ENCODE measurements around the gene TSPAN14.

Gene TSPAN14

GRCh38 chr10:80501913-80502521 lies 47.9 kb downstream of the TSPAN14 start:
- H3K9ac ChIP-seq (ENCODE audit: low read length), result no peak overlapping the region
- H3K4me3 ChIP-seq (ENCODE audit: insufficient read depth, low read length, poor library complexity, severe bottlenecking), result no peak overlapping the region
- no peaks in the 10 kb centered on the region for H3K9me3 ChIP-seq (ENCODE audit: insufficient read depth, low read length)
- no peaks in the 10 kb centered on the region for H3K79me2 ChIP-seq (ENCODE audit: insufficient read depth, low read length)
- no peaks in the 10 kb centered on the region for H3K9me2 ChIP-seq (replicated peaks; ENCODE audit: insufficient read depth, low read length)
- H4K20me1 ChIP-seq (ENCODE audit: low read depth, low read length), result no peaks in the 10 kb centered on the region
- H3K27me3 ChIP-seq (ENCODE audit: low read length), result no peaks in the 10 kb centered on the region
- TF ChIP-seq EZH2phosphoT487 (conservative IDR thresholded peaks at IDR 0.05; ENCODE audit: low read length) (no peak), CTCF (IDR thresholded peaks at IDR 0.05; ENCODE audit: insufficient read depth, low read length, poor library complexity, severe bottlenecking) (no peak)
- H2AFZ ChIP-seq (ENCODE audit: low read depth, low read length, severe bottlenecking), result no peak overlapping the region
- no peaks in the 10 kb centered on the region for H3K36me3 ChIP-seq (ENCODE audit: low read length)
- H3K27ac ChIP-seq (ENCODE audit: low read depth, low read length), result no peak overlapping the region
- H3K4me2 ChIP-seq (ENCODE audit: low read depth, low read length, poor library complexity, severe bottlenecking), result no peak overlapping the region
- H3F3A ChIP-seq (ENCODE audit: insufficient read depth), result no peaks in the 10 kb centered on the region

- Histone ChIP-seq H4K20me1 (ENCODE audit: low read depth, low read length) (no peaks in the 10 kb centered on the region), H3K27ac (ENCODE audit: low read depth, low read length) (no peak overlapping the region), H3K36me3 (ENCODE audit: low read length) (no peaks in the 10 kb centered on the region), H3K4me2 (ENCODE audit: low read depth, low read length, poor library complexity, severe bottlenecking) (no peak overlapping the region), H3K9ac (ENCODE audit: low read length) (no peak overlapping the region), H3F3A (ENCODE audit: insufficient read depth) (no peaks in the 10 kb centered on the region), H3K4me3 (ENCODE audit: insufficient read depth, low read length, poor library complexity, severe bottlenecking) (no peak overlapping the region), H2AFZ (ENCODE audit: low read depth, low read length, severe bottlenecking) (no peak overlapping the region), H3K9me3 (ENCODE audit: insufficient read depth, low read length) (no peaks in the 10 kb centered on the region), H3K79me2 (ENCODE audit: insufficient read depth, low read length) (no peaks in the 10 kb centered on the region), H3K27me3 (ENCODE audit: low read length) (no peaks in the 10 kb centered on the region), H3K9me2 (replicated peaks; ENCODE audit: insufficient read depth, low read length) (no peaks in the 10 kb centered on the region)
- TF ChIP-seq EZH2phosphoT487 (conservative IDR thresholded peaks at IDR 0.05; ENCODE audit: low read length), result no peak
- no peak for TF ChIP-seq CTCF (IDR thresholded peaks at IDR 0.05; ENCODE audit: insufficient read depth, low read length, poor library complexity, severe bottlenecking)
Measured at GRCh38 chr10:80502621-80503583, 48.8 kb downstream of the TSPAN14 start.

GRCh38 chr10:80503584-80504157 lies 49.6 kb downstream of the TSPAN14 start:
- TF ChIP-seq EZH2phosphoT487 (conservative IDR thresholded peaks at IDR 0.05; ENCODE audit: low read length), result no peak
- TF ChIP-seq CTCF (IDR thresholded peaks at IDR 0.05; ENCODE audit: insufficient read depth, low read length, poor library complexity, severe bottlenecking), result no peak
- no peaks in the 10 kb centered on the region for H3K36me3 ChIP-seq (ENCODE audit: low read length)
- no peaks in the 10 kb centered on the region for H3K79me2 ChIP-seq (ENCODE audit: insufficient read depth, low read length)
- no peak overlapping the region for H3K4me2 ChIP-seq (ENCODE audit: low read depth, low read length, poor library complexity, severe bottlenecking)
- no peaks in the 10 kb centered on the region for H3F3A ChIP-seq (ENCODE audit: insufficient read depth)
- no peak overlapping the region for H3K27ac ChIP-seq (ENCODE audit: low read depth, low read length)
- H3K9me3 ChIP-seq (ENCODE audit: insufficient read depth, low read length), result no peaks in the 10 kb centered on the region
- H3K4me3 ChIP-seq (ENCODE audit: insufficient read depth, low read length, poor library complexity, severe bottlenecking), result no peak overlapping the region
- no peaks in the 10 kb centered on the region for H3K9me2 ChIP-seq (replicated peaks; ENCODE audit: insufficient read depth, low read length)
- no peaks in the 10 kb centered on the region for H3K27me3 ChIP-seq (ENCODE audit: low read length)
- no peak overlapping the region for H3K9ac ChIP-seq (ENCODE audit: low read length)
- H4K20me1 ChIP-seq (ENCODE audit: low read depth, low read length), result no peaks in the 10 kb centered on the region
- H2AFZ ChIP-seq (ENCODE audit: low read depth, low read length, severe bottlenecking), result no peak overlapping the region
